ENCODE measurements around the gene ZMIZ1.

- TF ChIP-seq CTCF (conservative IDR thresholded peaks at IDR 0.05; ENCODE audit: low read depth in 2 of 2) = no peak
- TF ChIP-seq EZH2 (IDR thresholded peaks at IDR 0.05; ENCODE audit: low read depth, unreplicated experiment) = no peak
- no peak for TF ChIP-seq POLR2AphosphoS5 (IDR thresholded peaks at IDR 0.05; ENCODE audit: low read depth)
- TF ChIP-seq REST (IDR thresholded peaks at IDR 0.05; ENCODE audit: unreplicated experiment) = no peak
- TF ChIP-seq ETS1 (IDR thresholded peaks at IDR 0.05) = no peak
- TF ChIP-seq NANOG (IDR thresholded peaks at IDR 0.05; ENCODE audit: borderline replicate concordance) = no peak
- no peak for TF ChIP-seq ZNF114 (CRISPR knock-in tag; IDR thresholded peaks at IDR 0.05)
- TF ChIP-seq ZNF331 (CRISPR knock-in tag; IDR thresholded peaks at IDR 0.05; ENCODE audit: low read depth) = no peak
- TF ChIP-seq EZH2phosphoT487 (IDR thresholded peaks at IDR 0.05; ENCODE audit: unreplicated experiment) = no peak
- TF ChIP-seq CREB1 (CRISPR knock-in tag; IDR thresholded peaks at IDR 0.05; ENCODE audit: low read depth) = no peak
- no peak for TF ChIP-seq JUNB (IDR thresholded peaks at IDR 0.05; ENCODE audit: unreplicated experiment)
- no peak for TF ChIP-seq STAT1 (IDR thresholded peaks at IDR 0.05; ENCODE audit: unreplicated experiment)
Measured at GRCh38 chr10:79178614-79179163, 109.9 kb downstream of the ZMIZ1 start.

All from GM23338 (cell line).